NCI-H146 treated with DMSO at 0.1 percent for 48 hours (cell line): Measurements from ENCODE around the gene GPR139.

Experiments
- DNase-seq: peaks from one replicate; lab custom pipeline; 2025; ENCODE audit not compliant: unreplicated experiment; lab: John Stamatoyannopoulos, UW

Gene GPR139

DNA sequence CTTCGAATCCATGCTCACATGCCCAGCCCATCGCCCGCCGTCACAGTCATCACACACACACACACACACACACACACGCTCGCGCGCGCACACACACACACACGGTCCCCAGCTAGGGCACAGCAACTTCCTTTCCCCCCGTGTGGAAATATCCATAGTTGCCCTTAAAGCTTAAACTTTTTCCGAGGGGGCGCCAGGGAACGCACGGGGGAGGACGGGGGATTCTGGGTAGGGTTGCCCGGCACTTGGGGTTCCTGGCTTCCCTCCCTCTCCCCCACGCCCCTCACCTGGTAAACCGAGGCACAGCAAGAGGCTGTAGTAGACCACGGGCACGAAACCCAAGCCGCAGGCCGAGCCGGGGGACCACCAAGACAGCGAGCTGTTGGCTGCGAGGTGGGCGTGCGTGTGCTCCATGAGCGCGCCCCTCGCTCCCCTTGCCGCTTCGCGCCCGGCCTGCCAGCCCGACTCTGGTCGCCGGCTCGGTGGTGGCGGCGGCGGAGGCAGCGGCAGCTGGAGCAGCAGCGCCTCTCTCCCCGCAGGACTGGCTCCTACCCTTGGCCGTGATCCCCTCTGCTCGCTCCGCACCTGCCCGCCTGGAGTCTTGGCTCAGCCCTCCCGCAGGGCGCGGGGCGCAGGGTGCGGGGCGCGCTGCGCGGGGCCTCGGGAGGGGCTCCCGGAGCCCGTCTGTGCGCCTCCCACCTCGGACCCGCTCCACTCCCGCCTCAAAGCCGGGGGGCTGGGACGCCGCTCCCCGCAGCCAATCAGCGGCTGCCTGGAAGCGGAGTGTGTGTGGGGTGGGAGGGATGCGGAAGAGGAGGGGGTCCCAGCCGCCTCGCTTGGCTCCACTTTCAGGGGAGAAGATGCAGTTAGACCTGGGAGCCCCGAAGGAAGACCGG lies at the start of gene GPR139:
GPR139 (minus strand) TSS at position 688 of the 896 bp plus-strand sequence; CDS start at position 414, 274 bp downstream.
- DNase-seq, result no peak

DNA sequence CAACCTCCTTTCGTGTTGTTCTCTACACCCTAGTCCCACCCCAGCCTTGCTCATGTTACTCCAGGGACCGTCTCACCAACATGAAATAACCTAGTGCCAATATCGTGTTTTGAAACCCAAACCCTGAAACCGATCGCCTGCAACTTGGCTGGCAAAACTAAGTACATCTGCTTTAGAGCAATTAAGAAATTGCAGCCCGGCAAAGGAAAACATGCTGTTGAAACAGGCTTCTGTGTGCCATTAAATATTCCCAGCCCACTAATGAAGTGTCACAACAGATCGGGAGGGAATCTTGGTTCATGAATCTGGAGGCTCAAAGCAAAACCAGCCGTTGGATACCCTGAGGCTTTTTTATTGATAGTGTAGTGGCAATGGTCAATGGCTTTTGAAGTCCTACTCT lies 48.3 kb upstream of the GPR139 start:
- DNase-seq, result no peak

DNA sequence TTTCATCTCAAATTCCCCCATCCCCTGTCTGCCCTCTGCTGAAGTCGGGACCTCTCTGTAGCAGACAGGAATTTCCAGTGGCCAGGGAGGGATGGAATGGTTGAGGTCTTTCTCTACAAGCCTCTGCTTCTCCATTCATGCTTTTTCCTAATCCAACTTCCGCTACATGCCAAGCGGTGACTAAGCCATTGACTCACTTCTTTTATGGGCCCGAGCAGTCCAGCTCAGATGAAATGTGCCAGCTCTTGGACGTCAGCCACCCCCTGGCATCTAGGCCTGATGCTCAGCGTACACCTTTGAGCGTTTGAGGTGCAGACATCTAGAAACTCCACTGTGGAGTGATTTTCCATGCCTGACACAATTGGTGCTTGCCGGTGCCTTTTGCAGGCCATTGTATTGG lies 40.7 kb upstream of the GPR139 start:
- DNase-seq, result no peak

DNA sequence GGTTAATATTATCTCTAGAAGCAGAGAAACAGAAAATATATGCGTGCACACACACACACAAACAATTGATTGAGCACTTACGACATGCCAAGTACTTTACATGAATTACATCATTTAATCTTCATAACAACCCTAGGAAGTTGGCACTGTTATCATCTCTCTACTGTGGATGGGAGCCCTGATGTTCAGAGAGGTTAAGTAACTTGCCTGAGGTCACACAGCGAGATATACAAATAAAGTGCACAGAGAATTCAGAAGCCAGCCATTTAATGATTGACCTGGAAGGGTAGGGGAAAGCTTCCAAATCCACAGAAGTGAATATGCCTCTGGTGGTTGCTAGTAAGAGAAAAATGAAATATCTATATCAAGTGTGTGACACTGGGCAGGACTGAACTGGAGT lies 37.5 kb upstream of the GPR139 start:
- no peak for DNase-seq

GRCh38 chr16:20107083-20107482 lies 33.4 kb upstream of the GPR139 start:
- no peak for DNase-seq

GRCh38 chr16:20104563-20105183 lies 31.0 kb upstream of the GPR139 start:
- DNase-seq, result no peak

DNA sequence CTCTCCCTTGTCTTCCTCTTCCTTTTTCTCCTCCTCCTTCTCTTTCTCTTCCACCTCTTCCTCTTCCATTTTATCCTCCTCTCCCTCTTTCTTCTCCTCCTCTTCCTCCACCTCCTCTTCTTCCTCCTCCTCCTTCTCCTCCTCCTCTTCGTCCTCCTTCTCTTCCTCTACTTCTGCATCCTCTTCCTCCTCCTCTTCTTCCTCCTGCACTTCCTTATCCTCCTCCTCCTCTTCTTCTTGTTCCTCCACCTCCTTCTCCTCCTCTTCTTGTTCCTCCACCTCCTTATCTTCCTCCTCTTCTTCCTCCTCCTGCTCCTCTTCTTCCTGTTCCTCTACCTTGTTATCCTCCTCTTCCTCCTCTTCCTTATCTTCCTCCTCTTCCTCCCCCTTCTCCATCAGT lies 28.8 kb upstream of the GPR139 start:
- no peak for DNase-seq

GRCh38 chr16:20102021-20102420 lies 28.3 kb upstream of the GPR139 start:
- no peak for DNase-seq

- no peak for DNase-seq
Measured at GRCh38 chr16:20099375-20099774, 25.7 kb upstream of the GPR139 start.

GRCh38 chr16:20094157-20094556 lies 20.5 kb upstream of the GPR139 start:
- no peak for DNase-seq

- no peak for DNase-seq
Measured at GRCh38 chr16:20089246-20089965, 15.7 kb upstream of the GPR139 start.

DNA sequence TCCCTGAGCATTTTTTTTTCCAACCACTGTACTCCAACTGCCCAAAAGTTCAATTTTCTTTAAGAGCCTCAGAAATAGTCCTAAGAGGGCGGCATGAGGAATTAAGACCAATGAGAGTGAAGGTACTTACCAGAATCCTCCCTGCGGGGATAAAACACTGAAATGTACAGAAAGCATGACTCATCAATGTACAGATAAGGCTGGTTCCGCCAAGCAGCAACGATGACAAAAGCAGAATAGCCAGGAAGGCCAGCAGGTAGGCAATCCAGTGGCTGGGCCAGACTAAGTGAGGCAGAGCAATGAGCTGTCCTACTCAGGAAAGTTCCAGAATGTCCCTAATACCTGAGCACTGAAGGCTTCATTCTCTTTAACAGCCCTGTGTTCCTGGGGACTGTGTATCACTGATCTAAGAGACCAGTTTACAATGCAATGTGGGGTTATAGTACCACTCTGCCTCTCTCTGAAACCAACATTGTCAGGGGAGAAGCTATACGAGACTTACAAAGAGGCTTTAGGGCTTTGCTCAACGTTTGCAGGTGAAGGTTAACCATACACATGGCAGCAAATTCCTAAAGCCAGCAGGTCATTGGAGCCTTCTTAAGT lies 11.0 kb upstream of the GPR139 start:
- no peak for DNase-seq

DNA sequence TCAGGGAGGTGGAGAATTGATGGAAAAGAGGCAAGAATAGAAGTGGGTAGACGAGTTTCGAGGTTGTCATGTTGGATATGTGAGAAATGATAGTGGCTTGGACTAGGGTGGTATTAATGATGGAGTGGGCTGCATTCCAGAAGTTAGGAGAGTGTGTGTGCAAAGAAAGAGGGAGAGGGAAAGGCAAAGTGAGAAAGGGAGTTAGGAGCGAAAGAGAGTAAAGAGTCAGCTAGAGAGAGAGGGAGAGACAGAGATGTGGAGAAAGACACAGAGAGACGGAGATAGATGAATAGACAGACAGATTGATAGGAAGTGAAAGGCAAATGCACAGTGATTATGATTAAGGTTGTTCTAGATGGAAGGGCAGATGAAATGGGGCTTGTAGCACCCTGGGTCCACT lies 5.4 kb upstream of the GPR139 start:
- no peak for DNase-seq

GRCh38 chr16:20075243-20075642 lies 1.6 kb upstream of the GPR139 start:
- no peak for DNase-seq

GRCh38 chr16:20074099-20074991 lies 655 bp upstream of the GPR139 start:
- no peak for DNase-seq

DNA sequence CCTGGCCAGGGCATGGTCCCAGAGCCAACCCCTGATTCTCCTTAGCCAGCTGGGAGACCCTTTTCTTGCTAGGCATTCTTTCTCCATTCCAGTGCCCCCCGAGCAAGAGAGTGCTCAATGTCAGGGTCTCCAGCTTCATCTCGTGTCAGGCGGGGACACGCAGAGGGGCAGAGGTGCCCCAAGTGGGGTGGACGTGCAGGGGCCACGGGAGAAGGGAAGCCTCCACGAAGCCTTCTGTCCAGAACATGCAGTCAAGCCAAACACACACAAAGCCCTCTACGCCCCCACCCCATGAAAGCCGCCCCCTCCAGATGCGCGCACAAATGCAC lies 852 bp downstream of the GPR139 start:
- no peak for DNase-seq

DNA sequence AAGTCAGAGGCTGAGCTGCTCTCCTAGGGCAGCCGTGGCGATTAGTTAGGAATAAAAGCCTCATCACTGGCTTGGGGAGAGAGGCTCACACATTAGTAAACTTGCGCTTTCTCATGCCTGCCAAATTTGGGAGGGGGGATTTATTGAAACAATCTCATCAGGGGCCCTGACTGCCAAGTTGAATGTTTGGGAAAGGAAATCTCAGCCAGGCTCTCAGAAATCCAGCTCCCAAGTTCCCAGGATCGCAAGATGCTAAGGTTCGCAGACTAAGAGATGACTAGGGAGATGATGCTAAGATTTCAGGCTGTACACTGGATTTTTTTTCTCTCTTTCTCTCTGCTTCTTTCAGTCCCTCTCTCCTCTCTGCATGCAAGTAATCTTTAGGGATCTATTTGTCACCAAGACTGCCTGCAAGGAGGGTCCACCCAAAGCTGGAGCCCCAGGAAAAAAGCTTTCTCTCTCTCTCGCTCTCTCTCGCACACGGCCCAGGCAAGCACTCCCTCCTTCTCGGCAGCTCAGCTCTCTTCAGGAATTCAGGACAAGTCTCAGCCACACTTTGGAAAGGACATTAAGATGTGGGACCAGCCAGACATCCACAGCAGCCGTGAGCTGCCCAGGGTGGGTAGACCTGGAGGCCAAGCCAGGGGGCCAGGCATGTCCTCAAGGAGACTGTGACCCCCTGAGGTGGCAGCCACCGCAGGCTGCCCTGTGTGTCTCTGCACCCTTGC lies 1.4 kb downstream of the GPR139 start:
- no peak for DNase-seq

DNA sequence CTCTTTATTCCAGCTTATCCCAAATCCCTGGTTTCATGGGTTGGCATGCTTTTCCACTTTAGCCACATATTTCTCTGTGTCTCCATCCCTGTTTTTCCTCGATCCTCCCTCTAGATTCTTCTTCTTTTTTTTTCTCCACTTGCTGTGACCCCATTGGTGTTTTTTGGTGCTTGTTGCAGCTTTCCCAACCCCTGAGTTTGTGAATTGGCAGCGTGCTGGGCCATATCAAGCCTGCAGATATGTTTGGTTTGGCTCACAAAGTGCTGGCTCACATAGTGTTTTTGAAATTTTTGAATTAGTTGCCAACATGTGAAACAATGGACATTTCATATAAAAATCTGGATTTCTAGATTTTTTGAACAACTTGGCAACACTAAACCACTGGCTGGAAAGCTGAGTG lies 8.8 kb downstream of the GPR139 start:
- no peak for DNase-seq

DNA sequence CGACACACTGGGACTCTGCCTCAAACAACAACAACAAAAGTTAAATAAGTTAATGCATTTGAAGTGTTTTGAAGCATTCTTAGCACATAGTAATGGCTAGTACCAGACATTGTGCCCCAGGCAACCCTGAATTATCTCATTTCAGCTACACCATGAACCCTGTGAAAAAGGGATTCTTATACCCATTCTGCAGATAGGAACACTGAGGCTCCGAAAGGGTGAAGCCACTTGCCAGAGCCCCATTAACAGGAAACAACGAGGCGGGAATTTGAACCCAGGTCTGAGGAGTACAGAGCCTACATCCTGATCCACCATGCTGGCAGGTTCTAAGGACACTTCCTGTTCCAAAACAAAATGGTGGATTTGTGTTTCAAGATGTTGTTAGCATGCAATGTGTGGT lies 9.2 kb downstream of the GPR139 start:
- no peak for DNase-seq

DNA sequence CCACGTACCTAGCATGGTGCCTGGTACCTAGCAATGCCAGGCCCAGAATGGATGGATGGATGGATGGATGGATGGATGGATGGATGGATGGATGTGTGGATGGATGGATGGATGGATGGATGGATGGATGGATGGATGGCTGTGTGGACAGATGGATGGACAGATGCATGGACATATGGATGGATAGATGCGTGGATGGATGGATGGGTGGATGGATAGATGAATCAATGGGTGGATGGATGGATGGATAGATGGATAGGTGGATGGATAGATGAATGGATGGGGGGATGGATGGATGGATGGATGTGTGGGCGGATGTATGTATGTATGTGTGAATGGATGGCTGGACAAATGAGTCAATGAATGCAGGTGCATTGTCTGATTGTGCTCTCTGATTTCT lies 12.6 kb downstream of the GPR139 start:
- no peak for DNase-seq
